A549 (cell line): ENCODE data around the gene ARID3A. TPM values are rescaled to one million over a fixed set of nuclear protein-coding genes. Genes with fewer than 3 reads are reported as not detected.

Experiments
- ATAC-seq, 2 experiments: fragments of 200-7000 bp in 1 of 2; fragments of >200 bp in 1 of 2; cut with Nextera tagmentation in 1 of 2; cut with Tn5 transposase in 1 of 2; 3 replicates each; pipeline versions ENCODE4 v1.8.0 to v1.9.1; 2018 to 2020; ENCODE audit warnings: mild to moderate bottlenecking in 1 of 2, moderate library complexity in 1 of 2
- CTCF ChIA-PET: fragments of 300-600 bp; sonication (Branson Sonifier 250); formaldehyde crosslinking; extraction: SDS; loops from one replicate; lab custom pipeline; 2021; ENCODE audit warnings: antibody characterized with exemption, inconsistent platforms; lab: Yijun Ruan, JAX
- POLR2A ChIA-PET: fragments of 350-600 bp; formaldehyde crosslinking; extraction: SDS; loops from one replicate; lab custom pipeline; 2021; ENCODE audit warnings: antibody characterized with exemption, inconsistent platforms; lab: Yijun Ruan, JAX
- DNase-seq, 2 experiments: peaks; one replicate each; pipeline versions ENCODE4 v3.0.0 to v3.0.0-alpha.2; 2011 to 2016; ENCODE audit warnings: low read depth in 1 of 2, low spot score in 1 of 2
- FAIRE-seq: peaks from 2 replicates; lab custom pipeline; 2011; peaks lifted over from hg19 to GRCh38; lab: Jason Lieb, UNC
- H3K27ac ChIP-seq, 2 experiments: fragments of >200 bp; sonication (Bioruptor Twin); formaldehyde crosslinking; 3 replicates each; pipeline ENCODE4 v1.5.1; 2016 to 2017
- H3K4me1 ChIP-seq: fragments of >200 bp; sonication (Bioruptor Twin); formaldehyde crosslinking; 3 replicates; pipeline ENCODE4 v1.6.1; 2016
- H3K4me2 ChIP-seq: fragments of >200 bp; sonication (Bioruptor Twin); formaldehyde crosslinking; 3 replicates; pipeline ENCODE4 v1.6.1; 2016
- H3K4me3 ChIP-seq: fragments of >200 bp; sonication (Bioruptor Twin); formaldehyde crosslinking; 3 replicates; pipeline ENCODE4 v1.5.1; 2016
- H3K9me3 ChIP-seq: fragments of >200 bp; sonication (Bioruptor Twin); formaldehyde crosslinking; 3 replicates; pipeline ENCODE4 v1.6.1; 2016
- ATOH8 ChIP-seq: fragments of 250-450 bp; sonication (Bioruptor Pico); IDR thresholded peaks from 2 replicates; pipeline ENCODE4 v1.5.0; 2020; ENCODE audit warnings: low read depth, mild to moderate bottlenecking, moderate library complexity
- CBX8 ChIP-seq: fragments of 200-600 bp; sonication (generic); IDR thresholded peaks from 2 replicates; pipeline ENCODE4 v1.6.1; 2016
- CHD4 ChIP-seq: fragments of 200-600 bp; sonication (generic); IDR thresholded peaks from 2 replicates; pipeline ENCODE4 v1.6.1; 2016; ENCODE audit warnings: antibody characterized with exemption, mild to moderate bottlenecking, borderline replicate concordance
- CTCF ChIP-seq: fragments of >200 bp; sonication (Bioruptor Twin); formaldehyde crosslinking; IDR thresholded peaks from 3 replicates; pipeline ENCODE4 v1.5.1; 2016
- HDAC2 ChIP-seq: fragments of 200-600 bp; sonication (generic); IDR thresholded peaks from 2 replicates; pipeline ENCODE4 v1.6.1; 2016
- HOXA7 ChIP-seq: fragments of 250-450 bp; sonication (Bioruptor Pico); IDR thresholded peaks from 2 replicates; pipeline ENCODE4 v1.5.0; 2020; ENCODE audit warnings: mild to moderate bottlenecking, moderate library complexity
- JUN ChIP-seq, 2 experiments: fragments of >200 bp; sonication (Bioruptor Twin); formaldehyde crosslinking; IDR thresholded peaks; 2 replicates in 1 of 2; 3 replicates in 1 of 2; pipeline ENCODE4 v1.6.1; 2016 to 2017
- JUNB ChIP-seq: fragments of >200 bp; sonication (Bioruptor Twin); formaldehyde crosslinking; IDR thresholded peaks from 2 replicates; pipeline ENCODE4 v1.6.1; 2016
- KDM1A ChIP-seq: fragments of 200-600 bp; sonication (generic); IDR thresholded peaks from 2 replicates; pipeline ENCODE4 v1.6.1; 2016; ENCODE audit warnings: low read depth, mild to moderate bottlenecking
- MAZ ChIP-seq: fragments of 150-350 bp; IDR thresholded peaks from 2 replicates; pipeline ENCODE4 v1.6.1; 2014; ENCODE audit warnings: antibody characterized with exemption, low read depth, low read length, borderline replicate concordance
- NFE2L2 ChIP-seq: fragments of 150-350 bp; conservative IDR thresholded peaks from 2 replicates; pipeline ENCODE4 v1.6.1; 2014; ENCODE audit warnings: low read length
- NPAS2 ChIP-seq: fragments of 250-450 bp; sonication (Bioruptor Pico); IDR thresholded peaks from 2 replicates; pipeline ENCODE4 v1.8.0; 2022; ENCODE audit warnings: mild to moderate bottlenecking, moderate library complexity, borderline replicate concordance
- PHF8 ChIP-seq: fragments of 200-600 bp; sonication (generic); IDR thresholded peaks from 2 replicates; pipeline ENCODE4 v1.6.1; 2016; ENCODE audit warnings: low read depth, mild to moderate bottlenecking, antibody characterized with exemption, moderate library complexity, borderline replicate concordance
- POLR2A ChIP-seq: IDR thresholded peaks from 2 replicates; pipeline ENCODE4 v1.6.1; 2012; ENCODE audit warnings: mild to moderate bottlenecking, low read length
- RARB ChIP-seq: fragments of 250-450 bp; sonication (Bioruptor Pico); IDR thresholded peaks from 2 replicates; pipeline ENCODE4 v1.8.0; 2021; ENCODE audit warnings: mild to moderate bottlenecking, moderate library complexity
- REST ChIP-seq: fragments of 200-600 bp; sonication (generic); IDR thresholded peaks from 2 replicates; pipeline ENCODE4 v1.6.1; 2016; ENCODE audit warnings: antibody characterized with exemption, mild to moderate bottlenecking, moderate library complexity
- RFX5 ChIP-seq: fragments of 450-650 bp; IDR thresholded peaks from 2 replicates; pipeline ENCODE4 v1.7.1; 2014; ENCODE audit warnings: antibody characterized with exemption, mild to moderate bottlenecking, moderate library complexity
- SMC3 ChIP-seq: fragments of >200 bp; sonication (Bioruptor Twin); formaldehyde crosslinking; IDR thresholded peaks from 3 replicates; pipeline ENCODE4 v1.6.1; 2018; ENCODE audit warnings: inconsistent platforms
- TFCP2L1 ChIP-seq: fragments of 250-450 bp; sonication (Bioruptor Pico); IDR thresholded peaks from 2 replicates; pipeline ENCODE4 v1.5.0; 2021; ENCODE audit warnings: mild to moderate bottlenecking
- USF2 ChIP-seq: fragments of 450-650 bp; IDR thresholded peaks from 2 replicates; pipeline ENCODE4 v1.6.1; 2014; ENCODE audit warnings: antibody characterized with exemption
- ZC3H11A ChIP-seq: fragments of 450-650 bp; IDR thresholded peaks from 2 replicates; pipeline ENCODE4 v1.6.1; 2014; ENCODE audit warnings: antibody characterized with exemption, mild to moderate bottlenecking
- ZFP36 ChIP-seq: fragments of 450-650 bp; IDR thresholded peaks from 2 replicates; pipeline ENCODE4 v1.6.1; 2014; ENCODE audit warnings: borderline replicate concordance; ENCODE audit not compliant: partially characterized antibody
- ZNF302 ChIP-seq: fragments of 250-450 bp; sonication (Bioruptor Pico); IDR thresholded peaks from 2 replicates; pipeline ENCODE4 v1.9.0; 2021; ENCODE audit warnings: inconsistent platforms, mild to moderate bottlenecking, moderate library complexity
- ZSCAN20 ChIP-seq: fragments of 250-450 bp; sonication (Bioruptor Pico); IDR thresholded peaks from 2 replicates; pipeline ENCODE4 v1.8.0; 2022; ENCODE audit warnings: mild to moderate bottlenecking, moderate library complexity
- WGBS: methylation state at CpG from one replicate; pipeline ENCODE4 v1.1.6; 2017; ENCODE audit errors: missing lambda C conversion rate; 5-methylcytosine and 5-hydroxymethylcytosine counted together
- polyA plus RNA-seq, 4 experiments: library from polyadenylated mRNA; depleted of rRNA in 3 of 4; stranded (reverse); fragments of >200 nt; fragmentation: RNase III in 1 of 4; extraction: RNeasy Plus Mini Kit Qiagen cat#74134 plus additional on column Dnase treatment in 1 of 4; gene quantifications; 2 replicates in 3 of 4; 3 replicates in 1 of 4; pipeline ENCODE4 v1.2.3, GENCODE V29; 2011 to 2017

Gene ARID3A
- polyA plus RNA-seq, 2 of the 4 experiments (the other 2 are of a cell fraction) = 3.3 to 6.1 TPM

GRCh38 chr19:902093-902370, 23.8 kb upstream of the ARID3A start:
- POLR2A ChIA-PET = no interaction called here
- WGBS = 90% methylated on average over 2 of the region's 7 CpGs
- no peak overlapping the region for H3K27ac ChIP-seq
- no peak for DNase-seq
- H3K4me3 ChIP-seq = no peak overlapping the region
- peaks cover 5% of the 10 kb centered on the region; the same call in 1 of the 3 replicates for H3K4me1 ChIP-seq
- no peaks in the 10 kb centered on the region for H3K9me3 ChIP-seq
- no peak overlapping the region for H3K4me2 ChIP-seq
- FAIRE-seq = no peak
- CTCF ChIA-PET = interaction anchor here (1.0 kb wide), 1 partner anchor 46 kb away, joined by 3 read pairs; no protein-coding TSS in a partner anchor
- TF ChIP-seq NFE2L2 = no peak
- TF ChIP-seq, all 56 proteins: peak for 0
- no peak for ATAC-seq

GRCh38 chr19:902446-903226, 23.2 kb upstream of the ARID3A start:
- Histone ChIP-seq H3K4me1 (peaks cover 5% of the 10 kb centered on the region; the same call in 1 of the 3 replicates), H3K9me3 (no peaks in the 10 kb centered on the region), H3K4me2 (no peak overlapping the region), H3K4me3 (no peak overlapping the region)
- no peak for ATAC-seq
- FAIRE-seq = no peak
- no peak for DNase-seq
- 87% methylated on average over 14 of the region's 14 CpGs for WGBS
- ChIA-PET CTCF (interaction anchor here (1.2 kb wide), 1 partner anchor 18 kb away, joined by 4 read pairs; no protein-coding TSS in a partner anchor), POLR2A (no interaction called here)
- no peak for TF ChIP-seq ATOH8 (CRISPR knock-in tag)
- TF ChIP-seq KDM1A = 0 out of 2 replicates have a peak, but pooled peaks have one; percentile 24
- TF ChIP-seq ZFP36 = peak; percentile 48
- TF ChIP-seq, all 56 proteins: peak for 2
- H3K27ac ChIP-seq = no peak overlapping the region

- Histone ChIP-seq H3K9me3 (no peaks in the 10 kb centered on the region), H3K4me1 (peaks cover 5% of the 10 kb centered on the region; the same call in 1 of the 3 replicates), H3K27ac (no peak overlapping the region), H3K4me3 (no peak overlapping the region), H3K4me2 (no peak overlapping the region)
- ATAC-seq (no peak), DNase-seq (no peak), FAIRE-seq (no peak)
- POLR2A ChIA-PET = no interaction called here
- WGBS = 62% methylated on average over 10 of the region's 32 CpGs
- TF ChIP-seq NPAS2 (CRISPR knock-in tag) (no peak), CBX8 (no peak), TFCP2L1 (CRISPR knock-in tag) (no peak), CHD4 (no peak)
- CTCF ChIA-PET = interaction anchor here (0.8 to 1.2 kb wide), 2 partner anchors 14 to 18 kb away, joined by 3 to 4 read pairs; no protein-coding TSS in a partner anchor
Measured at GRCh38 chr19:903266-903797, 22.5 kb upstream of the ARID3A start.

- no peaks in the 10 kb centered on the region for H3K9me3 ChIP-seq
- POLR2A ChIA-PET = no interaction called here
- ATAC-seq (no peak), FAIRE-seq (no peak)
- 90% methylated on average over 8 of the region's 8 CpGs for WGBS
- TF ChIP-seq HDAC2 (no peak), JUNB (no peak), ZSCAN20 (CRISPR knock-in tag) (no peak), MAZ (no peak), RFX5 (no peak), SMC3 (no peak), JUN (IDR thresholded peaks at IDR 0.05) (no peak), NFE2L2 (no peak), PHF8 (no peak), CTCF (no peak), ZC3H11A (no peak), RARB (no peak), ZNF302 (no peak), USF2 (no peak), HOXA7 (CRISPR knock-in tag) (no peak), REST (no peak), POLR2A (no peak)
- TF ChIP-seq, all 56 proteins: peak for 0
- no peak overlapping the region for H3K4me3 ChIP-seq
- no peak overlapping the region for H3K27ac ChIP-seq
- CTCF ChIA-PET = interaction anchor here (0.8 kb wide), 1 partner anchor 8 kb away, joined by 4 read pairs; no protein-coding TSS in a partner anchor
- H3K4me2 ChIP-seq = no peak overlapping the region
- peaks cover 17% of the 10 kb centered on the region for H3K4me1 ChIP-seq
- DNase-seq = no peak
Measured at GRCh38 chr19:904545-904944, 21.3 kb upstream of the ARID3A start.
